NCI-H460 (cell line): ENCODE measurements around the gene C19orf73. TPM values are rescaled to one million over a fixed set of nuclear protein-coding genes. Genes with fewer than 3 reads are reported as not detected.
"Not testable (repeated sequence)": the region's sequence is repeated elsewhere in the genome, so short reads cannot be mapped to it uniquely, and the experiment has no call there.

Experiments
- DNase-seq: peaks from one replicate; pipeline ENCODE4 v3.0.0-alpha.2; 2016; ENCODE audit warnings: low read depth; ENCODE audit errors: extremely low read depth
- total RNA-seq: library from RNA; depleted of rRNA; stranded (reverse); fragments of >200 nt; shearing (Covaris generic); gene quantifications from 2 replicates; pipeline ENCODE4 v1.2.3, GENCODE V29; 2014

The C19orf73 gene
- total RNA-seq, 1 experiment from 2014 or later = 0.59 TPM

GRCh38 chr19:49125025-49125731 is 6.2 kb upstream of the C19orf73 start:
- no peak for DNase-seq

GRCh38 chr19:49123285-49123684 is 4.3 kb upstream of the C19orf73 start:
- not testable (repeated sequence) for DNase-seq

- not testable (repeated sequence) for DNase-seq
Observed at GRCh38 chr19:49121841-49122240, 2.9 kb upstream of the C19orf73 start.

- DNase-seq = no peak
Observed at GRCh38 chr19:49120868-49121267, 1.9 kb upstream of the C19orf73 start.

- no peak for DNase-seq
Observed at GRCh38 chr19:49120325-49120683, 1.4 kb upstream of the C19orf73 start.

GRCh38 chr19:49119411-49120324 is 725 bp upstream of the C19orf73 start, which contains the start of gene PPFIA3:
Gene PPFIA3 (plus strand): TSS chr19:49119544. CDS start chr19:49127874, 8,330 bp downstream.
- no peak for DNase-seq

- no peak for DNase-seq
Observed at GRCh38 chr19:49117677-49118564, 1.0 kb downstream of the C19orf73 start.

GRCh38 chr19:49116544-49116943 is 2.4 kb downstream of the C19orf73 start:
- DNase-seq = no peak

- DNase-seq = no peak
Observed at GRCh38 chr19:49114630-49115363, 4.1 kb downstream of the C19orf73 start.

GRCh38 chr19:49113762-49114629 is 4.9 kb downstream of the C19orf73 start, which contains the start of gene LIN7B:
Gene LIN7B (plus strand): TSS chr19:49114370. CDS start chr19:49114405, 35 bp downstream.
- peak; percentile 41 for DNase-seq

GRCh38 chr19:49111218-49111998 is 7.5 kb downstream of the C19orf73 start:
- no peak for DNase-seq

GRCh38 chr19:49110567-49110966 is 8.4 kb downstream of the C19orf73 start:
- DNase-seq = no peak

- DNase-seq = no peak
Observed at GRCh38 chr19:49109569-49110233, 9.2 kb downstream of the C19orf73 start.

- DNase-seq = no peak
Observed at GRCh38 chr19:49109051-49109450, 9.9 kb downstream of the C19orf73 start.

- no peak for DNase-seq
Observed at GRCh38 chr19:49107625-49108459, 11.1 kb downstream of the C19orf73 start.

- DNase-seq = peak; percentile 58
Observed at GRCh38 chr19:49106648-49107135, 12.3 kb downstream of the C19orf73 start.
